ENCODE measurements around the gene CCDC15. TPM values are rescaled to one million over a fixed set of nuclear protein-coding genes. Genes with fewer than 3 reads are reported as not detected.

The CCDC15 gene
- total and polyA plus RNA-seq, 2 donors, result 1.7 to 7.0 TPM

- WGBS, result 98% methylated on average over 2 of the region's 2 CpGs
- Histone ChIP-seq H3K27ac (ENCODE audit: low read depth in 1 of 2, low read length in 1 of 2) (no peak overlapping the region), H3K27me3 (ENCODE audit: control insufficient read depth in 2 of 2, insufficient read depth in 1 of 2, low read length in 1 of 2) (no peaks in the 10 kb centered on the region), H3K4me1 (ENCODE audit: control insufficient read depth in 2 of 2, insufficient read depth in 2 of 2, low read length in 2 of 2) (no peaks in the 10 kb centered on the region), H3K9me3 (ENCODE audit: control insufficient read depth in 2 of 2, insufficient read depth in 1 of 2, low read length in 1 of 2) (peaks cover 0 to 7% of the 10 kb centered on the region in 2 donors), H3K36me3 (ENCODE audit: control insufficient read depth in 2 of 2, insufficient read depth in 2 of 2, low read length in 1 of 2) (no peaks in the 10 kb centered on the region), H3K4me3 (ENCODE audit: low read length in 2 of 2) (no peak overlapping the region)
- DNase-seq (ENCODE audit: low read depth in 6 of 9, low spot score in 9 of 9), result no peak
Observed at GRCh38 chr11:124977006-124977405, 23.0 kb downstream of the CCDC15 start.

GRCh38 chr11:124978316-124978715 is 24.3 kb downstream of the CCDC15 start:
- no peaks in the 10 kb centered on the region for H3K36me3 ChIP-seq (ENCODE audit: control insufficient read depth in 2 of 2, insufficient read depth in 2 of 2, low read length in 1 of 2)
- H3K27me3 ChIP-seq (ENCODE audit: control insufficient read depth in 2 of 2, insufficient read depth in 1 of 2, low read length in 1 of 2), result no peaks in the 10 kb centered on the region
- WGBS, result 94% methylated on average over 2 of the region's 2 CpGs
- H3K9me3 ChIP-seq (ENCODE audit: control insufficient read depth in 2 of 2, insufficient read depth in 1 of 2, low read length in 1 of 2), result peaks cover 0 to 7% of the 10 kb centered on the region in 2 donors
- H3K4me3 ChIP-seq (ENCODE audit: low read length in 2 of 2), result no peak overlapping the region
- no peaks in the 10 kb centered on the region for H3K4me1 ChIP-seq (ENCODE audit: control insufficient read depth in 2 of 2, insufficient read depth in 2 of 2, low read length in 2 of 2)
- DNase-seq (ENCODE audit: low read depth in 6 of 9, low spot score in 9 of 9), result no peak
- no peak overlapping the region for H3K27ac ChIP-seq (ENCODE audit: low read depth in 1 of 2, low read length in 1 of 2)

GRCh38 chr11:124982043-124982442 is 28.0 kb downstream of the CCDC15 start:
- DNase-seq (ENCODE audit: low read depth in 6 of 9, low spot score in 9 of 9), result no peak
- Histone ChIP-seq H3K27ac (ENCODE audit: low read depth in 1 of 2, low read length in 1 of 2) (no peak overlapping the region), H3K27me3 (ENCODE audit: control insufficient read depth in 2 of 2, insufficient read depth in 1 of 2, low read length in 1 of 2) (no peaks in the 10 kb centered on the region), H3K4me3 (ENCODE audit: low read length in 2 of 2) (no peak overlapping the region), H3K36me3 (ENCODE audit: control insufficient read depth in 2 of 2, insufficient read depth in 2 of 2, low read length in 1 of 2) (peaks cover 4% of the 10 kb centered on the region in 2 donors), H3K4me1 (ENCODE audit: control insufficient read depth in 2 of 2, insufficient read depth in 2 of 2, low read length in 2 of 2) (no peaks in the 10 kb centered on the region), H3K9me3 (ENCODE audit: control insufficient read depth in 2 of 2, insufficient read depth in 1 of 2, low read length in 1 of 2) (peaks cover 0 to 7% of the 10 kb centered on the region in 2 donors)

GRCh38 chr11:124983674-124984511 is 29.9 kb downstream of the CCDC15 start:
- H3K9me3 ChIP-seq (ENCODE audit: control insufficient read depth in 2 of 2, insufficient read depth in 1 of 2, low read length in 1 of 2), result peaks cover 0 to 7% of the 10 kb centered on the region in 2 donors
- WGBS, result 98% methylated on average over 17 of the region's 17 CpGs
- H3K27me3 ChIP-seq (ENCODE audit: control insufficient read depth in 2 of 2, insufficient read depth in 1 of 2, low read length in 1 of 2), result no peaks in the 10 kb centered on the region
- no peak overlapping the region for H3K4me3 ChIP-seq (ENCODE audit: low read length in 2 of 2)
- DNase-seq (ENCODE audit: low read depth in 6 of 9, low spot score in 9 of 9), result no peak
- H3K4me1 ChIP-seq (ENCODE audit: control insufficient read depth in 2 of 2, insufficient read depth in 2 of 2, low read length in 2 of 2), result no peaks in the 10 kb centered on the region
- no peak overlapping the region for H3K27ac ChIP-seq (ENCODE audit: low read depth in 1 of 2, low read length in 1 of 2)
- peaks cover 4 to 6% of the 10 kb centered on the region in 2 donors for H3K36me3 ChIP-seq (ENCODE audit: control insufficient read depth in 2 of 2, insufficient read depth in 2 of 2, low read length in 1 of 2)

- 98% methylated on average over 3 of the region's 3 CpGs for WGBS
- Histone ChIP-seq H3K4me1 (ENCODE audit: control insufficient read depth in 2 of 2, insufficient read depth in 2 of 2, low read length in 2 of 2) (no peaks in the 10 kb centered on the region), H3K27me3 (ENCODE audit: control insufficient read depth in 2 of 2, insufficient read depth in 1 of 2, low read length in 1 of 2) (no peaks in the 10 kb centered on the region), H3K4me3 (ENCODE audit: low read length in 2 of 2) (no peak overlapping the region), H3K36me3 (ENCODE audit: control insufficient read depth in 2 of 2, insufficient read depth in 2 of 2, low read length in 1 of 2) (peaks cover 4 to 6% of the 10 kb centered on the region in 2 donors), H3K9me3 (ENCODE audit: control insufficient read depth in 2 of 2, insufficient read depth in 1 of 2, low read length in 1 of 2) (peaks cover 0 to 7% of the 10 kb centered on the region in 2 donors), H3K27ac (ENCODE audit: low read depth in 1 of 2, low read length in 1 of 2) (no peak overlapping the region)
- DNase-seq (ENCODE audit: low read depth in 6 of 9, low spot score in 9 of 9), result no peak
Observed at GRCh38 chr11:124984512-124984854, 30.5 kb downstream of the CCDC15 start.

- no peaks in the 10 kb centered on the region for H3K27me3 ChIP-seq (ENCODE audit: control insufficient read depth in 2 of 2, insufficient read depth in 1 of 2, low read length in 1 of 2)
- no peak for DNase-seq (ENCODE audit: low read depth in 6 of 9, low spot score in 9 of 9)
- H3K9me3 ChIP-seq (ENCODE audit: control insufficient read depth in 2 of 2, insufficient read depth in 1 of 2, low read length in 1 of 2), result no peaks in the 10 kb centered on the region
- peaks cover 4 to 6% of the 10 kb centered on the region in 2 donors for H3K36me3 ChIP-seq (ENCODE audit: control insufficient read depth in 2 of 2, insufficient read depth in 2 of 2, low read length in 1 of 2)
- no peak overlapping the region for H3K4me3 ChIP-seq (ENCODE audit: low read length in 2 of 2)
- H3K27ac ChIP-seq (ENCODE audit: low read depth in 1 of 2, low read length in 1 of 2), result no peak overlapping the region
- WGBS, result 91% methylated on average over 1 of the region's 1 CpG
- no peaks in the 10 kb centered on the region for H3K4me1 ChIP-seq (ENCODE audit: control insufficient read depth in 2 of 2, insufficient read depth in 2 of 2, low read length in 2 of 2)
Observed at GRCh38 chr11:124987096-124987495, 33.1 kb downstream of the CCDC15 start.

- H3K36me3 ChIP-seq (ENCODE audit: control insufficient read depth in 2 of 2, insufficient read depth in 2 of 2, low read length in 1 of 2), result peaks cover 4 to 6% of the 10 kb centered on the region in 2 donors
- H3K4me1 ChIP-seq (ENCODE audit: control insufficient read depth in 2 of 2, insufficient read depth in 2 of 2, low read length in 2 of 2), result no peaks in the 10 kb centered on the region
- H3K4me3 ChIP-seq (ENCODE audit: low read length in 2 of 2), result no peak overlapping the region
- WGBS, result 95% methylated on average over 3 of the region's 3 CpGs
- H3K27me3 ChIP-seq (ENCODE audit: control insufficient read depth in 2 of 2, insufficient read depth in 1 of 2, low read length in 1 of 2), result no peaks in the 10 kb centered on the region
- DNase-seq (ENCODE audit: low read depth in 6 of 9, low spot score in 9 of 9), result no peak
- H3K27ac ChIP-seq (ENCODE audit: low read depth in 1 of 2, low read length in 1 of 2), result no peak overlapping the region
- no peaks in the 10 kb centered on the region for H3K9me3 ChIP-seq (ENCODE audit: control insufficient read depth in 2 of 2, insufficient read depth in 1 of 2, low read length in 1 of 2)
Observed at GRCh38 chr11:124988063-124988462, 34.1 kb downstream of the CCDC15 start.

GRCh38 chr11:125001079-125001778 is 47.2 kb downstream of the CCDC15 start:
- H3K36me3 ChIP-seq (ENCODE audit: control insufficient read depth in 2 of 2, insufficient read depth in 2 of 2, low read length in 1 of 2), result peaks cover 0 to 6% of the 10 kb centered on the region in 2 donors
- no peak overlapping the region for H3K4me3 ChIP-seq (ENCODE audit: low read length in 2 of 2)
- H3K4me1 ChIP-seq (ENCODE audit: control insufficient read depth in 2 of 2, insufficient read depth in 2 of 2, low read length in 2 of 2), result no peaks in the 10 kb centered on the region
- no peak for DNase-seq (ENCODE audit: low read depth in 6 of 9, low spot score in 9 of 9)
- no peak overlapping the region for H3K27ac ChIP-seq (ENCODE audit: low read depth in 1 of 2, low read length in 1 of 2)
- WGBS, result 100% methylated on average over 2 of the region's 2 CpGs
- H3K27me3 ChIP-seq (ENCODE audit: control insufficient read depth in 2 of 2, insufficient read depth in 1 of 2, low read length in 1 of 2), result no peaks in the 10 kb centered on the region
- H3K9me3 ChIP-seq (ENCODE audit: control insufficient read depth in 2 of 2, insufficient read depth in 1 of 2, low read length in 1 of 2), result no peaks in the 10 kb centered on the region

GRCh38 chr11:125001849-125002248 is 47.8 kb downstream of the CCDC15 start:
- Histone ChIP-seq H3K4me1 (ENCODE audit: control insufficient read depth in 2 of 2, insufficient read depth in 2 of 2, low read length in 2 of 2) (no peaks in the 10 kb centered on the region), H3K4me3 (ENCODE audit: low read length in 2 of 2) (no peak overlapping the region), H3K9me3 (ENCODE audit: control insufficient read depth in 2 of 2, insufficient read depth in 1 of 2, low read length in 1 of 2) (no peaks in the 10 kb centered on the region), H3K27me3 (ENCODE audit: control insufficient read depth in 2 of 2, insufficient read depth in 1 of 2, low read length in 1 of 2) (no peaks in the 10 kb centered on the region), H3K36me3 (ENCODE audit: control insufficient read depth in 2 of 2, insufficient read depth in 2 of 2, low read length in 1 of 2) (peaks cover 0 to 6% of the 10 kb centered on the region in 2 donors), H3K27ac (ENCODE audit: low read depth in 1 of 2, low read length in 1 of 2) (no peak overlapping the region)
- WGBS, result 96% methylated on average over 2 of the region's 2 CpGs
- DNase-seq (ENCODE audit: low read depth in 6 of 9, low spot score in 9 of 9), result no peak
